Measurements from ENCODE around the gene ECHDC3.

DNA sequence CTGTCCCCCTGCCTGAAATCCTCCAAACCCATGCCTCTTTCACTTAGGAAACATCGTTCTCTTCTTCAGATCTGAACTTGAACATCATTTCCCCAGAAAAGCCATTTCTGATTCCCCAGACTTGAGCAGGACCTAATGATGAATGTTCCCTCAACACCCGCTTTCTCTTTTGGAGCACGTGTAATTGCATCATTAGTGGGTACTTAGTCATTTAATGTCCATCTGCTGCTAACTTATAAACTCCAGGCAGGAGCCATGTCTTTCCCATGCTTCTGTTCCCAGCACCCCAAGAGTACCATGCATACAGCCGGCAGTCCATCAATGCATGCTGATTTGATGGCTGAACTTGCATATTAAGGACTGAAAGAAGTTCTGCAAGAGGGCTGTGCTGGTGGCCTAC lies 36.5 kb upstream of the ECHDC3 start:
- TF ChIP-seq TAF1 (IDR thresholded peaks at IDR 0.05; ENCODE audit: borderline replicate concordance, insufficient read depth, low read length) (no peak), POLR2AphosphoS5 (IDR thresholded peaks at IDR 0.05; ENCODE audit: low read depth, low read length) (no peak), FOXP2 (optimal IDR thresholded peaks at IDR 0.05; ENCODE audit: borderline replicate concordance, extremely low read depth, extremely low read length, insufficient read depth) (no peak), SIN3A (IDR thresholded peaks at IDR 0.05; ENCODE audit: borderline replicate concordance, insufficient read depth, low read length) (no peak)
- TF ChIP-seq, protein P1, sequence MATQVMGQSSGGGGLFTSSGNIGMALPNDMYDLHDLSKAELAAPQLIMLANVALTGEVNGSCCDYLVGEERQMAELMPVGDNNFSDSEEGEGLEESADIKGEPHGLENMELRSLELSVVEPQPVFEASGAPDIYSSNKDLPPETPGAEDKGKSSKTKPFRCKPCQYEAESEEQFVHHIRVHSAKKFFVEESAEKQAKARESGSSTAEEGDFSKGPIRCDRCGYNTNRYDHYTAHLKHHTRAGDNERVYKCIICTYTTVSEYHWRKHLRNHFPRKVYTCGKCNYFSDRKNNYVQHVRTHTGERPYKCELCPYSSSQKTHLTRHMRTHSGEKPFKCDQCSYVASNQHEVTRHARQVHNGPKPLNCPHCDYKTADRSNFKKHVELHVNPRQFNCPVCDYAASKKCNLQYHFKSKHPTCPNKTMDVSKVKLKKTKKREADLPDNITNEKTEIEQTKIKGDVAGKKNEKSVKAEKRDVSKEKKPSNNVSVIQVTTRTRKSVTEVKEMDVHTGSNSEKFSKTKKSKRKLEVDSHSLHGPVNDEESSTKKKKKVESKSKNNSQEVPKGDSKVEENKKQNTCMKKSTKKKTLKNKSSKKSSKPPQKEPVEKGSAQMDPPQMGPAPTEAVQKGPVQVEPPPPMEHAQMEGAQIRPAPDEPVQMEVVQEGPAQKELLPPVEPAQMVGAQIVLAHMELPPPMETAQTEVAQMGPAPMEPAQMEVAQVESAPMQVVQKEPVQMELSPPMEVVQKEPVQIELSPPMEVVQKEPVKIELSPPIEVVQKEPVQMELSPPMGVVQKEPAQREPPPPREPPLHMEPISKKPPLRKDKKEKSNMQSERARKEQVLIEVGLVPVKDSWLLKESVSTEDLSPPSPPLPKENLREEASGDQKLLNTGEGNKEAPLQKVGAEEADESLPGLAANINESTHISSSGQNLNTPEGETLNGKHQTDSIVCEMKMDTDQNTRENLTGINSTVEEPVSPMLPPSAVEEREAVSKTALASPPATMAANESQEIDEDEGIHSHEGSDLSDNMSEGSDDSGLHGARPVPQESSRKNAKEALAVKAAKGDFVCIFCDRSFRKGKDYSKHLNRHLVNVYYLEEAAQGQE (IDR thresholded peaks at IDR 0.05; ENCODE audit: insufficient read depth in 1 of 2, low read depth in 2 of 2, low read length in 2 of 2), result no peak

Data from PFSK-1 (cell line).